ENCODE results near the gene IL5RA.

- TF ChIP-seq, protein P1, sequence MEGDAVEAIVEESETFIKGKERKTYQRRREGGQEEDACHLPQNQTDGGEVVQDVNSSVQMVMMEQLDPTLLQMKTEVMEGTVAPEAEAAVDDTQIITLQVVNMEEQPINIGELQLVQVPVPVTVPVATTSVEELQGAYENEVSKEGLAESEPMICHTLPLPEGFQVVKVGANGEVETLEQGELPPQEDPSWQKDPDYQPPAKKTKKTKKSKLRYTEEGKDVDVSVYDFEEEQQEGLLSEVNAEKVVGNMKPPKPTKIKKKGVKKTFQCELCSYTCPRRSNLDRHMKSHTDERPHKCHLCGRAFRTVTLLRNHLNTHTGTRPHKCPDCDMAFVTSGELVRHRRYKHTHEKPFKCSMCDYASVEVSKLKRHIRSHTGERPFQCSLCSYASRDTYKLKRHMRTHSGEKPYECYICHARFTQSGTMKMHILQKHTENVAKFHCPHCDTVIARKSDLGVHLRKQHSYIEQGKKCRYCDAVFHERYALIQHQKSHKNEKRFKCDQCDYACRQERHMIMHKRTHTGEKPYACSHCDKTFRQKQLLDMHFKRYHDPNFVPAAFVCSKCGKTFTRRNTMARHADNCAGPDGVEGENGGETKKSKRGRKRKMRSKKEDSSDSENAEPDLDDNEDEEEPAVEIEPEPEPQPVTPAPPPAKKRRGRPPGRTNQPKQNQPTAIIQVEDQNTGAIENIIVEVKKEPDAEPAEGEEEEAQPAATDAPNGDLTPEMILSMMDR (IDR thresholded peaks at IDR 0.05): no peak
- TF ChIP-seq POLR2A (IDR thresholded peaks at IDR 0.05): no peak
Observed at GRCh38 chr3:3110299-3110630, at the start of gene IL5RA.

Data from gastroesophageal sphincter (tissue), 3 donors.